Measurements from ENCODE around the gene AGT.

The AGT gene
- total RNA-seq = 0 to 0.13 (median 0) reads per million in 9 experiments

GRCh38 chr1:230713915-230714764 lies at the start of gene AGT:
TSS of gene AGT (minus strand) at chr1:230714122. CDS start at chr1:230710823, 3,299 bp downstream.
- Mint-ChIP-seq H3K4me1 (ENCODE audit: low read depth in 2 of 2) (no peaks in the 10 kb centered on the region), H3K4me3 (no peak within 1 kb of the TSS), H3K9me3 (no peaks in the 10 kb centered on the region), H3K27ac (no peak within 1 kb of the TSS), H3K27me3 (peaks cover 16 to 39% of the 10 kb centered on the region in 2 donors), H3K36me3 (ENCODE audit: insufficient read depth) (no peaks in the 10 kb centered on the region)
- DNase-seq (no peak), ATAC-seq (replicated peaks) (no peak)

GRCh38 chr1:230761443-230762167 lies 47.7 kb upstream of the AGT start:
- H3K36me3 Mint-ChIP-seq (ENCODE audit: insufficient read depth) = no peaks in the 10 kb centered on the region
- no peak overlapping the region for H3K27ac Mint-ChIP-seq
- H3K4me1 Mint-ChIP-seq (ENCODE audit: low read depth in 2 of 2) = no peaks in the 10 kb centered on the region
- no peak for ATAC-seq (replicated peaks)
- H3K27me3 Mint-ChIP-seq = peaks cover 33 to 66% of the 10 kb centered on the region in 2 donors
- no peak for DNase-seq
- no peaks in the 10 kb centered on the region for H3K9me3 Mint-ChIP-seq
- H3K4me3 Mint-ChIP-seq = no peak overlapping the region

GRCh38 chr1:230760360-230760827 lies 46.5 kb upstream of the AGT start:
- Mint-ChIP-seq H3K9me3 (no peaks in the 10 kb centered on the region), H3K4me3 (no peak overlapping the region), H3K27ac (no peak overlapping the region), H3K4me1 (ENCODE audit: low read depth in 2 of 2) (no peaks in the 10 kb centered on the region), H3K36me3 (ENCODE audit: insufficient read depth) (no peaks in the 10 kb centered on the region), H3K27me3 (peaks cover 44 to 74% of the 10 kb centered on the region in 2 donors)
- no peak for DNase-seq
- ATAC-seq (replicated peaks) = no peak

- Mint-ChIP-seq H3K9me3 (no peaks in the 10 kb centered on the region), H3K27me3 (peaks cover 41 to 73% of the 10 kb centered on the region in 2 donors), H3K27ac (no peak overlapping the region), H3K4me1 (ENCODE audit: low read depth in 2 of 2) (no peaks in the 10 kb centered on the region), H3K4me3 (no peak overlapping the region), H3K36me3 (ENCODE audit: insufficient read depth) (no peaks in the 10 kb centered on the region)
- DNase-seq (no peak), ATAC-seq (replicated peaks) (no peak)
Measured at GRCh38 chr1:230759369-230760065, 45.6 kb upstream of the AGT start.

DNA sequence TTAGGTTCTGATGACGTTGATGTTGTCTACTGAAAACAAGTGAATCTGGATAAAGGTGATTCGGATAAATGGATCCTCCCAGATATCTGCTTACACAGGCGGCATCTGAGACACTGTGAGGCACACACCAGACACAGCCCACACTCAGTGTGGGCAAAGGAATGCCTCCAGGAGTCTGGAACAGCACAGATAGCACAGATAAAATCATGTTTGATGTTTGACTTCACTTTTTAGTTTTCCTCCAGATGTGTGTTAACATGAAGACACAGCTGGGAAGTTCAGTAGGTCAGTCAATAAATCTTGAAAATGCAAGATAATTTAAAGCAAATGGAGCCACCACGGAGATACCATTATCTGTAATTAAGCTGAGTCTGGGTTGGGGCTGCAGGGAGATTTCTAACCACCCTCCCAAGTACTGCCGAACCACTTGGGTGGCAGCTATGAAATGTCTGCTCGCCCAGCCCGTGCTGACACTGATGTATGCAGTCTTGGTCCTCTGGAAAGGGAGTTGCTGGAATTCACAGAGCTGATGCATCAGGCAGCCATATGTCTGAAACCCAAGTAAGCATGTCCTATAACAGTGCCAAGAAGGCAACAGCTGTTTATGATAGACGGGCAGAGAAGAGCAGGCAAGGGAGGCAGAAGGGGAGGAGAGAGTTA lies 44.9 kb upstream of the AGT start:
- no peaks in the 10 kb centered on the region for H3K9me3 Mint-ChIP-seq
- no peak for ATAC-seq (replicated peaks)
- H3K27ac Mint-ChIP-seq = no peak overlapping the region
- DNase-seq = no peak
- no peaks in the 10 kb centered on the region for H3K4me1 Mint-ChIP-seq (ENCODE audit: low read depth in 2 of 2)
- H3K4me3 Mint-ChIP-seq = no peak overlapping the region
- peaks cover 38 to 68% of the 10 kb centered on the region in 2 donors for H3K27me3 Mint-ChIP-seq
- no peaks in the 10 kb centered on the region for H3K36me3 Mint-ChIP-seq (ENCODE audit: insufficient read depth)

- no peaks in the 10 kb centered on the region for H3K9me3 Mint-ChIP-seq
- no peak for DNase-seq
- no peak overlapping the region for H3K4me3 Mint-ChIP-seq
- H3K27me3 Mint-ChIP-seq = peaks cover 34 to 61% of the 10 kb centered on the region in 2 donors
- ATAC-seq (replicated peaks) = no peak
- no peak overlapping the region for H3K27ac Mint-ChIP-seq
- H3K4me1 Mint-ChIP-seq (ENCODE audit: low read depth in 2 of 2) = no peaks in the 10 kb centered on the region
- no peaks in the 10 kb centered on the region for H3K36me3 Mint-ChIP-seq (ENCODE audit: insufficient read depth)
Measured at GRCh38 chr1:230757856-230758708, 44.2 kb upstream of the AGT start.

GRCh38 chr1:230754796-230755195 lies 40.9 kb upstream of the AGT start:
- peaks cover 30 to 40% of the 10 kb centered on the region in 2 donors for H3K27me3 Mint-ChIP-seq
- ATAC-seq (replicated peaks) (no peak), DNase-seq (no peak)
- H3K27ac Mint-ChIP-seq = no peak overlapping the region
- no peak overlapping the region for H3K4me3 Mint-ChIP-seq
- no peaks in the 10 kb centered on the region for H3K9me3 Mint-ChIP-seq
- H3K36me3 Mint-ChIP-seq (ENCODE audit: insufficient read depth) = no peaks in the 10 kb centered on the region
- no peaks in the 10 kb centered on the region for H3K4me1 Mint-ChIP-seq (ENCODE audit: low read depth in 2 of 2)

- H3K27ac Mint-ChIP-seq = no peak overlapping the region
- no peaks in the 10 kb centered on the region for H3K9me3 Mint-ChIP-seq
- H3K27me3 Mint-ChIP-seq = peaks cover 31 to 41% of the 10 kb centered on the region in 2 donors
- no peaks in the 10 kb centered on the region for H3K4me1 Mint-ChIP-seq (ENCODE audit: low read depth in 2 of 2)
- no peak for DNase-seq
- H3K4me3 Mint-ChIP-seq = peak overlapping the region in 1 of 2 donors; percentile 29
- ATAC-seq (replicated peaks) = peak; percentile 22
- no peaks in the 10 kb centered on the region for H3K36me3 Mint-ChIP-seq (ENCODE audit: insufficient read depth)
Measured at GRCh38 chr1:230753586-230754251, 39.8 kb upstream of the AGT start.

GRCh38 chr1:230753191-230753585 lies 39.3 kb upstream of the AGT start:
- peak overlapping the region in 1 of 2 donors; percentile 29 for H3K4me3 Mint-ChIP-seq
- peaks cover 31 to 41% of the 10 kb centered on the region in 2 donors for H3K27me3 Mint-ChIP-seq
- no peaks in the 10 kb centered on the region for H3K9me3 Mint-ChIP-seq
- no peak overlapping the region for H3K27ac Mint-ChIP-seq
- no peaks in the 10 kb centered on the region for H3K4me1 Mint-ChIP-seq (ENCODE audit: low read depth in 2 of 2)
- H3K36me3 Mint-ChIP-seq (ENCODE audit: insufficient read depth) = no peaks in the 10 kb centered on the region
- ATAC-seq (replicated peaks) (no peak), DNase-seq (no peak)

DNA sequence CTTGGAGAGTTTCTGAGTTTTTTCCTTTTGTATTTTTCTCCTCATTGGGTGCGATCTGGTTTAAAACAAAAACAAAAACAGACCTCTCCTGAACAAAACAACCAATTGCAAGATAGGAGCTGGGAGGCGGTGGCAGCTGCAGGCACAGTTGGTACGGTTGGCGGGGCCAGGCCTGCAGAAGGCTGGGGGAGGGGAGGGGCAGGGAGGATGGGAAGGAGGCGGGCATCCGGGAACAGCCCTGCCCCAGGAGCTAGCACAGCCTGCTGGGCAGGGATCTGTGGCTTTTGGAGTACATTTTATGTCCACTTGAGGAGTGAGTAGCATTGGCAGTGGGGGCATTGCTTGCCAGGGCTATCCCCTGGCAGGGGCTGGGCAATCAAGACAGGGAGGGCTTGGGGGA lies 38.5 kb upstream of the AGT start:
- H3K36me3 Mint-ChIP-seq (ENCODE audit: insufficient read depth) = no peaks in the 10 kb centered on the region
- H3K27me3 Mint-ChIP-seq = peaks cover 31 to 45% of the 10 kb centered on the region in 2 donors
- H3K9me3 Mint-ChIP-seq = no peaks in the 10 kb centered on the region
- no peak overlapping the region for H3K27ac Mint-ChIP-seq
- DNase-seq (no peak), ATAC-seq (replicated peaks) (no peak)
- H3K4me3 Mint-ChIP-seq = no peak overlapping the region
- H3K4me1 Mint-ChIP-seq (ENCODE audit: low read depth in 2 of 2) = no peaks in the 10 kb centered on the region

DNA sequence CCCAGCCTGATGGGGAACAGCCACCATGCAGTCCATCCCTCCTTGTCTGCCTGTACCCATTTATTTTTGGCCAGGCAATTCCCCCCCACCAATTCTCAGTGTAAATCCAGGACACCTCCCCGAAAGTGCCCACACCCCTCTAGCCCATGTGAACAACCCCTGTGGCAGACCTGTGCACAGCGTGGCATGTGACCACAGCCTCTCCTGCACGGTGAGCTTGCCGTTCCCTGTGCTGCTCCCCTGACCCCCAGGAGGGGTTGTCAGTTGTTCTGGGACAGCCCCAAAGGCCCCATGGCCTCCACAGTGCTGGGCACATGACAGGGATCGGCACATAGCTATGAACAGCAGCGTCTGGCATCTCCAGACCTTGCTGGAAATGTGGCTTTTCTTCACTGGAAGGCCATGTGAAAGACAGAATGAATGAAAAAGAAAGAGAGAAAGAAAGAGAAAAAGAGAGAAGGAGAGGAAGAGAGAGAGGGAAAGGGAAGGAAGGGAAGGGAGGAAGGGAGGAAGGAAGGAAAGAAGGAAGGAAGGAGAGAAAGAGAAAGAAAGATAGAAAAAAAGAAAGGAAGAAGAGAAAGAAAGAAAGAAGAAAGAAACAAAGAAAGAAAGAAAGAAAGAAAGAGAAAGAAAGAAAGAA lies 37.2 kb upstream of the AGT start:
- H3K9me3 Mint-ChIP-seq = no peaks in the 10 kb centered on the region
- H3K36me3 Mint-ChIP-seq (ENCODE audit: insufficient read depth) = no peaks in the 10 kb centered on the region
- no peak overlapping the region for H3K27ac Mint-ChIP-seq
- peaks cover 23 to 50% of the 10 kb centered on the region in 2 donors for H3K27me3 Mint-ChIP-seq
- H3K4me3 Mint-ChIP-seq = no peak overlapping the region
- no peak for DNase-seq
- ATAC-seq (replicated peaks) = no peak
- H3K4me1 Mint-ChIP-seq (ENCODE audit: low read depth in 2 of 2) = no peaks in the 10 kb centered on the region
